Fibroblast of skin of left biceps (primary cell): Measurements from ENCODE around the gene TBC1D14.

Source experiments
- DNase-seq, 2 experiments: peaks; one replicate each; pipeline ENCODE4 v3.0.0-alpha.2; 2013; ENCODE audit warnings: low read depth in 2 of 2

Gene TBC1D14

GRCh38 chr4:6909113-6909969 lies at the start of gene TBC1D14:
TBC1D14 (plus strand) TSS chr4:6909826; CDS start chr4:6923390, 13,564 bp downstream.
- peak; percentile 56 to 67 for DNase-seq

GRCh38 chr4:6868386-6868785 lies 41.2 kb upstream of the TBC1D14 start:
- DNase-seq: no peak

- no peak for DNase-seq
Observed at GRCh38 chr4:6869944-6870343, 39.7 kb upstream of the TBC1D14 start.

- DNase-seq: no peak
Observed at GRCh38 chr4:6873291-6873690, 36.3 kb upstream of the TBC1D14 start.

- no peak for DNase-seq
Observed at GRCh38 chr4:6873792-6874461, 35.7 kb upstream of the TBC1D14 start.

GRCh38 chr4:6874981-6875380 lies 34.6 kb upstream of the TBC1D14 start:
- no peak for DNase-seq

- no peak for DNase-seq
Observed at GRCh38 chr4:6875431-6875831, 34.2 kb upstream of the TBC1D14 start.

GRCh38 chr4:6876440-6876839 lies 33.2 kb upstream of the TBC1D14 start:
- DNase-seq: no peak

GRCh38 chr4:6877067-6877466 lies 32.6 kb upstream of the TBC1D14 start:
- no peak for DNase-seq

GRCh38 chr4:6878451-6879059 lies 31.1 kb upstream of the TBC1D14 start:
- no peak for DNase-seq

GRCh38 chr4:6880691-6881090 lies 28.9 kb upstream of the TBC1D14 start:
- no peak for DNase-seq

- DNase-seq: no peak
Observed at GRCh38 chr4:6881908-6882307, 27.7 kb upstream of the TBC1D14 start.

- no peak for DNase-seq
Observed at GRCh38 chr4:6884341-6884870, 25.2 kb upstream of the TBC1D14 start.

- DNase-seq: no peak
Observed at GRCh38 chr4:6885953-6886557, 23.6 kb upstream of the TBC1D14 start.

GRCh38 chr4:6886886-6887285 lies 22.7 kb upstream of the TBC1D14 start:
- DNase-seq: no peak

- DNase-seq: no peak
Observed at GRCh38 chr4:6887591-6888371, 21.8 kb upstream of the TBC1D14 start.

GRCh38 chr4:6888506-6889071 lies 21.0 kb upstream of the TBC1D14 start:
- no peak for DNase-seq

GRCh38 chr4:6889101-6889735 lies 20.4 kb upstream of the TBC1D14 start:
- no peak for DNase-seq

- DNase-seq: no peak
Observed at GRCh38 chr4:6889736-6890324, 19.8 kb upstream of the TBC1D14 start.

GRCh38 chr4:6890358-6890757 lies 19.3 kb upstream of the TBC1D14 start:
- no peak for DNase-seq
